CD8-positive, alpha-beta memory T cell (primary cell): ENCODE results near the gene SLC44A4. TPM values are rescaled to one million over a fixed set of nuclear protein-coding genes. Genes with fewer than 3 reads are reported as not detected.

Experiments
- CTCF ChIA-PET: fragments of 350-600 bp; sonication (Branson Sonifier 250); formaldehyde crosslinking; loops from one replicate; lab custom pipeline; 2021; ENCODE audit warnings: antibody characterized with exemption; lab: Charles Lee
- POLR2A ChIA-PET: fragments of 350-600 bp; sonication (Branson Sonifier 250); formaldehyde crosslinking; loops from one replicate; lab custom pipeline; 2021; ENCODE audit warnings: antibody characterized with exemption; lab: Charles Lee
- DNase-seq, 5 donors: peaks; one replicate each; pipeline versions ENCODE4 v3.0.0 to v3.0.0-alpha.2; 2020 to 2022; ENCODE audit warnings: mixed read lengths in 1 of 5
- H3K27ac ChIP-seq: one replicate; pipeline ENCODE4 v1.7.0; 2013; ENCODE audit warnings: low read depth, mild to moderate bottlenecking, low read length, moderate library complexity
- H3K27me3 ChIP-seq: 2 replicates; pipeline ENCODE4 v1.7.0; 2013; ENCODE audit warnings: low read length, mild to moderate bottlenecking; ENCODE audit not compliant: insufficient read depth, poor library complexity, severe bottlenecking
- H3K36me3 ChIP-seq: 2 replicates; pipeline ENCODE4 v1.7.0; 2013; ENCODE audit warnings: mild to moderate bottlenecking, low read length, moderate library complexity; ENCODE audit not compliant: insufficient read depth
- H3K4me1 ChIP-seq: 2 replicates; pipeline ENCODE4 v1.7.0; 2013; ENCODE audit warnings: mild to moderate bottlenecking, low read length, moderate library complexity; ENCODE audit not compliant: insufficient read depth
- H3K4me3 ChIP-seq: 2 replicates; pipeline ENCODE4 v1.7.0; 2013; ENCODE audit warnings: mild to moderate bottlenecking, low read length
- H3K9me3 ChIP-seq: 2 replicates; pipeline ENCODE4 v1.7.0; 2013; ENCODE audit warnings: mild to moderate bottlenecking, low read length
- H3K27ac Mint-ChIP-seq, 8 donors: one replicate each; pipeline ENCODE4 v1.8.0; 2020 to 2021; ENCODE audit warnings: mixed read lengths in 8 of 8, mild to moderate bottlenecking in 6 of 8, inconsistent platforms in 3 of 8, moderate library complexity in 3 of 8
- H3K27me3 Mint-ChIP-seq, 2 donors: one replicate each; pipeline ENCODE4 v1.8.0; 2020 to 2021; ENCODE audit warnings: mixed read lengths in 2 of 2, mild to moderate bottlenecking in 1 of 2, moderate library complexity in 1 of 2
- H3K36me3 Mint-ChIP-seq, 3 donors: one replicate each; pipeline ENCODE4 v1.8.0; 2020 to 2021; ENCODE audit warnings: mixed read lengths in 3 of 3, inconsistent platforms in 1 of 3, mild to moderate bottlenecking in 1 of 3
- H3K4me1 Mint-ChIP-seq, 3 donors: one replicate each; pipeline ENCODE4 v1.8.0; 2020 to 2021; ENCODE audit warnings: mixed read lengths in 3 of 3, inconsistent platforms in 1 of 3, mild to moderate bottlenecking in 1 of 3
- H3K4me3 Mint-ChIP-seq, 7 donors: one replicate each; pipeline ENCODE4 v1.8.0; 2020 to 2021; ENCODE audit warnings: mixed read lengths in 7 of 7, mild to moderate bottlenecking in 6 of 7, moderate library complexity in 4 of 7, inconsistent platforms in 2 of 7
- H3K9me3 Mint-ChIP-seq, 5 donors: one replicate each; pipeline ENCODE4 v1.8.0; 2020 to 2022; ENCODE audit warnings: mixed read lengths in 5 of 5, mild to moderate bottlenecking in 3 of 5, moderate library complexity in 2 of 5, inconsistent platforms in 1 of 5
- polyA plus RNA-seq: library from polyadenylated mRNA; unstranded; fragments of 300-500 nt; fragmentation: Illumina TruSeq; gene quantifications from one replicate; pipeline ENCODE4 v1.2.3, GENCODE V29; 2021
- total RNA-seq, 2 experiments: library from RNA; stranded (reverse); gene quantifications; one replicate each; pipeline ENCODE4 v1.2.3, GENCODE V29; 2021

SLC44A4 gene
- total and polyA plus RNA-seq, 3 experiments from 2014 or later = not detected

GRCh38 chr6:31900917-31901414 lies 22.2 kb upstream of the SLC44A4 start:
- peak overlapping the region; percentile 34 for H3K4me3 ChIP-seq
- peaks cover 41% of the 10 kb centered on the region for H3K4me1 ChIP-seq

GRCh38 chr6:31899882-31900722 lies 21.3 kb upstream of the SLC44A4 start:
- H3K27ac ChIP-seq = no peak overlapping the region
- CTCF ChIA-PET = no interaction called here
- Mint-ChIP-seq H3K27ac (peak overlapping the region in 5 of 8 donors; percentile 8 to 98 (median 92)), H3K4me1 (peaks cover 32 to 52% (median 44%) of the 10 kb centered on the region in 3 donors), H3K9me3 (no peaks in the 10 kb centered on the region), H3K36me3 (peaks cover 0 to 23% (median 2%) of the 10 kb centered on the region in 3 donors), H3K4me3 (peak overlapping the region in 5 of 7 donors; percentile 34 to 98 (median 84)), H3K27me3 (no peaks in the 10 kb centered on the region)
- H3K9me3 ChIP-seq = no peaks in the 10 kb centered on the region
- H3K27me3 ChIP-seq = no peaks in the 10 kb centered on the region
- POLR2A ChIA-PET = interaction anchor here (0.5 kb wide), 1 partner anchor 347 kb away, joined by 4 read pairs; no protein-coding TSS in a partner anchor
- H3K36me3 ChIP-seq = no peaks in the 10 kb centered on the region
- H3K4me3 ChIP-seq = no peak overlapping the region
- peaks cover 41% of the 10 kb centered on the region for H3K4me1 ChIP-seq
- peak in 2 of 5 donors; percentile 11 to 12 for DNase-seq

More at GRCh38 chr6:31900917-31901414, 22.2 kb upstream of the SLC44A4 start:
- Histone ChIP-seq H3K27me3 (no peaks in the 10 kb centered on the region), H3K36me3 (no peaks in the 10 kb centered on the region), H3K9me3 (no peaks in the 10 kb centered on the region), H3K27ac (no peak overlapping the region)
- H3K27ac Mint-ChIP-seq = peak overlapping the region in 2 of 8 donors; percentile 63 to 86
- H3K9me3 Mint-ChIP-seq = no peaks in the 10 kb centered on the region
- no peaks in the 10 kb centered on the region for H3K27me3 Mint-ChIP-seq
- H3K36me3 Mint-ChIP-seq = peaks cover 0 to 16% (median 0%) of the 10 kb centered on the region in 3 donors
- no peak for DNase-seq
- H3K4me3 Mint-ChIP-seq = peak overlapping the region; percentile 59 to 89 (median 70)
- CTCF ChIA-PET = no interaction called here
- POLR2A ChIA-PET = interaction anchor here (0.5 kb wide), 1 partner anchor 348 kb away, joined by 4 read pairs; no protein-coding TSS in a partner anchor
- H3K4me1 Mint-ChIP-seq = peaks cover 29 to 47% (median 40%) of the 10 kb centered on the region in 3 donors

DNA sequence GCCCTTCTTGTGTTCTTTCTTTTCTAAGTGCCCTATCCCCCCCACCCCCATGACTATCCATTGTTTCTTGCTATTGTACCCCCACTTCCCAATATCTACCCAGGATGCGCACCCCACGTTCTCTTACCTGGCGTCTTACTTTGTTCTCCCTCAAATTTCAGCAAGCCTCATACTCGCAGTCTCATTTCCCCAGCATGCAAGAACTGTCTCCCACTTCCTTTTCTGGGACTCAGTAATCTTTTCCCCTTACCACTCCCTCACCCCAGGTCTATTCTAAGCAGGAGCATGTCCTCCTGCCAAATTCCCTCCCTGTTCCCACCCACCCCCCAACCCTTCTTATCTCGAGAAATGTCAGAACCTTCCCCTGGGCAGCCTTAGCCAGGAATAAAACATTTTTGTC lies 20.4 kb upstream of the SLC44A4 start:
- Histone ChIP-seq H3K27me3 (no peaks in the 10 kb centered on the region), H3K36me3 (no peaks in the 10 kb centered on the region), H3K27ac (no peak overlapping the region), H3K9me3 (no peaks in the 10 kb centered on the region), H3K4me1 (peaks cover 41% of the 10 kb centered on the region), H3K4me3 (no peak overlapping the region)
- DNase-seq = no peak
- peak overlapping the region; percentile 9 to 98 (median 82) for H3K27ac Mint-ChIP-seq
- peak overlapping the region; percentile 49 to 99 (median 71) for H3K4me3 Mint-ChIP-seq
- no peaks in the 10 kb centered on the region for H3K27me3 Mint-ChIP-seq
- H3K4me1 Mint-ChIP-seq = peaks cover 32 to 52% (median 44%) of the 10 kb centered on the region in 3 donors
- H3K36me3 Mint-ChIP-seq = peaks cover 0 to 30% (median 2%) of the 10 kb centered on the region in 3 donors
- ChIA-PET CTCF (interaction anchor here (1.8 kb wide), 1 partner anchor 11 kb away, joined by 11 read pairs; no protein-coding TSS in a partner anchor), POLR2A (no interaction called here)
- no peaks in the 10 kb centered on the region for H3K9me3 Mint-ChIP-seq

DNA sequence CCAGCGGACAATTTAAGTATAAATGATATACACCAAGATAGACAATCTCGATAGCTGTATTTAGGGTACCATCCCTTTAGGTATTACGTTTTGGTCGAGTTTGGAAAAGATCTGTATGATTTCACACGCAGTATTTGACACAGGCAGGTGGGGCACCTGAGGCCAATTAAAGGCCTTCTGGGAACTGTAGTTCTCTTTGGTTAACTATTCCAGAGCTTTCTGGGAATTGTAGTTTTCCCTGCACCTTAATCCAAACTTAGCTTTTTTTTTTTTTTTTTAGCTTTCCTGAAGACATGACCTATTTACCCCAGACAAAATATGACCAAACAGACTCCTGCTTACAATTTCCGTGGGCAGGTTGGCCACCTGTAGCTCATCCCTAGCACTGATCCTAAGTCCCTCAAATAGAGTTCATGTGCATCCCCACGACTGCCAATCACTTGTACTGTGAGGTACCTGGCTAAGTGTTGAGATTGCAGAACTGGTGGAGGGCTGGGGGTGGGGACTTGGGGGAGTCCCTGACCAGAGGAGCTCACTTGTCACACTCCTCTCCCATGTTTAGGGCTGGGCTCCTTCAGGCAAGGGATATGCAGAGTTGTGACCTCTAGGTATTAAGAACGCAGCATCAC lies 19.7 kb upstream of the SLC44A4 start:
- ChIA-PET POLR2A (interaction anchor here (0.6 to 1.9 kb wide), 9 partner anchors 11 to 1675 kb away, joined by 4 to 13 read pairs (median 6); partner anchors contain the start of gene NEU1), CTCF (interaction anchor here (0.7 to 2.4 kb wide), 7 partner anchors 10 to 312 kb away, joined by 3 to 11 read pairs (median 5); partner anchors contain the start of genes LST1 and SKIC2)
- Mint-ChIP-seq H3K4me3 (peak overlapping the region; percentile 91 to 99 (median 97)), H3K27ac (peak overlapping the region; percentile 92 to 98 (median 95)), H3K9me3 (no peaks in the 10 kb centered on the region), H3K4me1 (peaks cover 30 to 52% (median 44%) of the 10 kb centered on the region in 3 donors), H3K27me3 (no peaks in the 10 kb centered on the region), H3K36me3 (peaks cover 0 to 34% (median 4%) of the 10 kb centered on the region in 3 donors)
- peak overlapping the region; percentile 94 for H3K4me3 ChIP-seq
- H3K4me1 ChIP-seq = peaks cover 41% of the 10 kb centered on the region
- DNase-seq = peak in 2 of 5 donors; percentile 58 to 70
- peak overlapping the region; percentile 82 for H3K27ac ChIP-seq
- no peaks in the 10 kb centered on the region for H3K9me3 ChIP-seq
- H3K27me3 ChIP-seq = no peaks in the 10 kb centered on the region
- peaks cover 2% of the 10 kb centered on the region for H3K36me3 ChIP-seq

DNA sequence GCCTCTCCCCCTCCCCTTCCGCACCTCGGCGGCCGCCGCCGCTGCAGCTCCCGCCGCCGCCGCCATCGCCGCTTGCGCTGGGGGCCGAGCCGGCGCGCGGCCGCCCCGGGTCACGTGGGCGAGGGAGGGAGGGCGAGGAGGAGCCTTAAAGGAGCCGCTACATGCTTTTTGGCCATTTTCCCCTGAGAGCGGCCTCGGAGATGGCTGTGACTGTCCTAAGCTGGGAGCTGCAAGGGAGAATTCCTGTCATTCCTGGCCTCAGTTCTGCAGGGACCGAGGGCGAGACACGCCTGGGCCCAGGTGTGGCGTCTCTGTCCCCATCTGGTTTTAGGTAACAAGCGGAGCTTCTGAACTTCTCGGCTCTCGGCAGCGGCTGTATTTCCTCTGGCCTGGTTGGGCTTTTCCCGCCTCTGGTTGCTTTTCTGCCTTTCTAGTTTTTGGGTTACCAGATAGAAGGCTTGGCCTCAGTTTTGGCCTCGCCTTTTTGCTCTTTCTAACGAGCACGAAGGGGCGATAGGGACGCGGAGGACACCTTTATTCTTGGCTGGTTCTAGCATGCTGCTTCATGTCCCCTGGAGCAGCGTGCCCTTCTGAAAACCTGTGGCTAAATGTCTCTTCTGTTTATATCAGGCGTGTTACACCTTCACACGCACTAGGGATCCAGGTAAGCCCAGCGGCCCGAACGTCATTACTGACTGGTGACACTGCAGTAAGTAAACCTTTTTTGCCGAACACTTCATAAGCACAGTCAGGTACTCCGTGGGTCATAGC lies 19.0 kb upstream of the SLC44A4 start, which contains the start of gene EHMT2:
EHMT2 (minus strand) TSS at position 87 of the 771 bp plus-strand sequence; CDS start at position 66, 21 bp downstream.
- H3K4me3 Mint-ChIP-seq = peak within 1 kb of the TSS; percentile 91 to 99 (median 97)
- DNase-seq = peak; percentile 79 to 89 (median 81)
- CTCF ChIA-PET = interaction anchor here (0.8 to 2.4 kb wide), 7 partner anchors 9 to 311 kb away, joined by 3 to 11 read pairs (median 3); partner anchors contain the start of genes LST1, NEU1 and SKIC2

DNA sequence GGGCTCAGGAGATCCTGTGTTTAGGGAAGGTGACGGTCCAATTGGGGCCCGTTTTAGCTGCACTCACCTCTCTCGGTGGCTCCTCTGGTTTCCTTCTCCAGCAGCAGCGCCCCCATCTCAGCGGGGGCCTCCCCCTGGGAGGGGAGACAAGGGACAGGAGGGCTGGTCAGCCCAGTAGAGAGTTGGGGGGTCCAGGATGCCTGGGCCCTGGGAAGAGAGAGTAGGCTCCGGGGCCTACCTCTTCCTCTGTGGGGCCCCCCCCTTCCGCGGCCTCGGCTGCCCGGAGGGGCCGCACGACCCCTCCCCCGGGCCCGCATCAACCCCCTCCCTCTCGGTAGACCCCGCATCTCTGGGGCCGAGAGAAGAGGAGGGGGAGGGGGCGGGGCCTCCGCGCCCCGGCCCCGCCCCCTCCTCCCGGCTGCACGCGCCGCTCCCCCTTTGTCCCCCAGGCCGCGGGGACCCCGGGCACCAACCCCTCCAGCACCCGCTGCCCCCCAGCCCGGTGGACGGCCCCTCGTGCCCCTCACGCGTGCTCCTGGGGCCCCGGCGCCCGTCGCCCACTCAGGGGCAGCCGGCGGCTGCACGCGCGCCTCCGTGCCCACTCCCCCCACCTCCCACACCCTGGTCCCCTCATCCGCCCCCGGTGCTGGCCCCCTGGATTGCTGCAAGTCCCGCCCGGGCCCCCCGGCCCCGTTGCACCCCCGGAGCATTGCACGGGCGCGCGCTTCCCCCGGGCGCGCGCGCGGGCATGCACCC lies 18.2 kb upstream of the SLC44A4 start:
- Mint-ChIP-seq H3K27ac (peak overlapping the region; percentile 79 to 98 (median 91)), H3K27me3 (no peaks in the 10 kb centered on the region), H3K4me1 (peaks cover 22 to 42% (median 34%) of the 10 kb centered on the region in 3 donors), H3K4me3 (peak overlapping the region; percentile 83 to 98 (median 93)), H3K36me3 (peaks cover 0 to 49% (median 4%) of the 10 kb centered on the region in 3 donors), H3K9me3 (no peaks in the 10 kb centered on the region)
- Histone ChIP-seq H3K4me1 (peaks cover 34% of the 10 kb centered on the region), H3K27ac (peak overlapping the region; percentile 67), H3K36me3 (peaks cover 12% of the 10 kb centered on the region), H3K27me3 (no peaks in the 10 kb centered on the region), H3K9me3 (no peaks in the 10 kb centered on the region), H3K4me3 (peak overlapping the region; percentile 94)
- ChIA-PET POLR2A (interaction anchor here (1.2 to 1.9 kb wide), 4 partner anchors 9 to 356 kb away, joined by 3 to 9 read pairs (median 6); partner anchors contain the start of gene DDX39B), CTCF (interaction anchor here (1.3 to 2.4 kb wide), 6 partner anchors 8 to 311 kb away, joined by 3 to 11 read pairs (median 4); partner anchors contain the start of genes LST1 and NEU1)
- peak in 3 of 5 donors; percentile 18 to 48 (median 25) for DNase-seq

More for the DNA sequence above, 19.0 kb upstream of the SLC44A4 start, which contains the start of gene EHMT2:
- Mint-ChIP-seq H3K4me1 (peaks cover 27 to 48% (median 39%) of the 10 kb centered on the region in 3 donors), H3K36me3 (peaks cover 0 to 41% (median 4%) of the 10 kb centered on the region in 3 donors), H3K27me3 (no peaks in the 10 kb centered on the region), H3K9me3 (no peaks in the 10 kb centered on the region), H3K27ac (peak within 1 kb of the TSS; percentile 92 to 98 (median 96))
- peak within 1 kb of the TSS; percentile 82 for H3K27ac ChIP-seq
- H3K4me3 ChIP-seq = peak within 1 kb of the TSS; percentile 94
- peaks cover 39% of the 10 kb centered on the region for H3K4me1 ChIP-seq
- no peaks in the 10 kb centered on the region for H3K27me3 ChIP-seq
- peaks cover 8% of the 10 kb centered on the region for H3K36me3 ChIP-seq
- H3K9me3 ChIP-seq = no peaks in the 10 kb centered on the region
- POLR2A ChIA-PET = interaction anchor here (0.6 to 1.9 kb wide), 10 partner anchors 10 to 1676 kb away, joined by 3 to 13 read pairs (median 6); partner anchors contain the start of genes DDX39B and NEU1
